C4-2B (cell line): ENCODE measurements around the gene ZMYND11.

ENCODE experiments used
- H3K27ac ChIP-seq: fragments of 450-650 bp; 2 replicates; pipeline ENCODE4 v1.5.1; 2017
- ZFX ChIP-seq: fragments of 450-650 bp; IDR thresholded peaks from 2 replicates; pipeline ENCODE4 v1.6.1; 2017
- TF ChIP-seq, protein P1 (sequence below): fragments of 450-650 bp; conservative IDR thresholded peaks from 2 replicates; pipeline ENCODE4 v1.5.1; 2017; ENCODE audit warnings: mild to moderate bottlenecking

Gene ZMYND11

DNA sequence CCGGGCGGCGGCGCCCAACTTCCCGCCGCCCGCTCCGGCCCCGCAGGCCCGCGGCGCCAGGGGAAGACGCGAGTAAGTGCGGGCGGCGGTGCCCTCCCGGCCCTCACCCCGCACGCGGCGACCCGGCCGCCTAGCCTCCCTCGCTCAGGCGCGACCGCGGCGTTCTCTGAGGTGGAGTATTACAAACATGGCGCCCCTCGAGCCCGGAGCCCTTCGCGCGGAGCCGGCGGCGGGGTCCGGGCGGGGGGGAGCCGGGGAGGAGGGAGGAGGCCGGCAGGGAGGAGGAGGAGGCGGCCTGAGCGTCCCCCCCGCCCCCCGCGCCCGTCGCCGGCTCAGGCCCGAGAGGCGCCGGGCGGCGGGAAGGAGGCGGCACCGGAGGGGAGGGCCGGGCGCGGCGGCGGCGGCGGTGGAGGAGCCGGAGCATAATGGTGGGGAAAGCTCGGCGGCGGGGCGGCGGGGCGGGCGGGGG, at the start of gene ZMYND11:
ZMYND11 (plus strand) TSS at position 324 of the 469 bp plus-strand sequence. CDS start 44,558 bp downstream, outside the sequence.
- TF ChIP-seq, protein P1, sequence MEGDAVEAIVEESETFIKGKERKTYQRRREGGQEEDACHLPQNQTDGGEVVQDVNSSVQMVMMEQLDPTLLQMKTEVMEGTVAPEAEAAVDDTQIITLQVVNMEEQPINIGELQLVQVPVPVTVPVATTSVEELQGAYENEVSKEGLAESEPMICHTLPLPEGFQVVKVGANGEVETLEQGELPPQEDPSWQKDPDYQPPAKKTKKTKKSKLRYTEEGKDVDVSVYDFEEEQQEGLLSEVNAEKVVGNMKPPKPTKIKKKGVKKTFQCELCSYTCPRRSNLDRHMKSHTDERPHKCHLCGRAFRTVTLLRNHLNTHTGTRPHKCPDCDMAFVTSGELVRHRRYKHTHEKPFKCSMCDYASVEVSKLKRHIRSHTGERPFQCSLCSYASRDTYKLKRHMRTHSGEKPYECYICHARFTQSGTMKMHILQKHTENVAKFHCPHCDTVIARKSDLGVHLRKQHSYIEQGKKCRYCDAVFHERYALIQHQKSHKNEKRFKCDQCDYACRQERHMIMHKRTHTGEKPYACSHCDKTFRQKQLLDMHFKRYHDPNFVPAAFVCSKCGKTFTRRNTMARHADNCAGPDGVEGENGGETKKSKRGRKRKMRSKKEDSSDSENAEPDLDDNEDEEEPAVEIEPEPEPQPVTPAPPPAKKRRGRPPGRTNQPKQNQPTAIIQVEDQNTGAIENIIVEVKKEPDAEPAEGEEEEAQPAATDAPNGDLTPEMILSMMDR, result no peak
- no peak for TF ChIP-seq ZFX
- peak within 1 kb of the TSS; percentile 98 for H3K27ac ChIP-seq

DNA sequence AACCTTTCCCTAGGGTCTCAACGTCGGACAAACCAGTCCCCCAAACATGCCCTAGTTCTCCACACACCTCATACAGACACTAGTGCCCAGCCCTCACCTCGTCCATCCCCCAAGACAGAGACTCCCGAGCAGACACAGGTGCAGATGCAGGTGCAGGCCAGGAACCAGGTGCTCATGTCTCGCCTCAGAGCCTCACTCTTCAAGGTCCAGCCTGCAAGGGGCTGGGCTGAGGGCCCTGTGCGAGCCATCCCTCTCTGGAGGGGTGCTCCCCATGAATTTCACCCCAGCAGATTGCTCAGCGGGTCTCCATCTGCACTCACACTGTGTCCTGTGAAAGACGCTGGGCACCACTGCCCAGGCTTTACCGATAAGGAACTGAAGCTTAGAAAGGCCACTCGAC, 49.2 kb upstream of the ZMYND11 start:
- no peak overlapping the region for H3K27ac ChIP-seq
- no peak for TF ChIP-seq ZFX
- TF ChIP-seq, protein P1, result no peak

DNA sequence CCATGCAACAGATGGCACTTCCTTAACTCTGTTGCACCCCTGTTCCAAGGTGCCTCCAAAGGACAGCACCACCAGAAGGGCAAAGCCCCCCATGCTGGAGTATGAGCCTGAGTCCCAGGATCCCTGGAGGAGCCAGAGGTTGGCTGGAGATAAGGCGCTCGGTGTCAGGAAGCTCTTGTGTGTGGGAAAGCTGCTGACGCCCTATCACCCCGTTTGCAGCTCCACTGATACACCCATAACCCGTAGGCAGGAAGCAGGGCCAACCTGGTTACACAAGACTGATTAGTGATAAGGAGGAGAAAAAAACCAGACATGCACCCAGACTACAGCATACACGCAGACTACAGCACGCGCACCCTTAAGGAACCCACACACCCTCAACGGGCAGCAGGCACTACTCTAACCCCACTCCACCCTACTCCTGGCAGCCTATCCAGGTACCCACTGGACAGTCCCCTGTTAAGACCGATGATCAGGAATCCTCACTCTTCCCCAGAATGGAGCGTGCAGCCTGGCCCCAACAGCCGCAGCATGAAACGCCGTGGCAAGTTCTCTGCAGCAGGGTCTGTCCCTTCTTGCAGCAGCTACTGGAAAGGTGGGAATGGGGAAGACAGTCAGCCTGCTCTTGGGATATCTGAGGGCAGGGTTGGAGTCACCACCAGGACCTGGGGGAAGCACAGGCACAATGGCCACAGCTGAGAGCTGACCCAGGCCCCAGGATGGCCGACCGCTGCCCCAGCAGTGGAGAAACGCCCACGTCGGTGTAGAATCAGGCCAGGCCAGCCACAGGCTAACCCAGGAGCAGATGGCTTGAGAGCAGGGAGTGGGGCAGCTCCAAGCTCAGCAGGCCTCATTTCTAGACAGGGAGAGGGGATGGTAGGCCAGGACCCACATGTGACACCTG, 47.8 kb upstream of the ZMYND11 start:
- no peak for TF ChIP-seq ZFX
- TF ChIP-seq, protein P1, result no peak
- no peak overlapping the region for H3K27ac ChIP-seq

DNA sequence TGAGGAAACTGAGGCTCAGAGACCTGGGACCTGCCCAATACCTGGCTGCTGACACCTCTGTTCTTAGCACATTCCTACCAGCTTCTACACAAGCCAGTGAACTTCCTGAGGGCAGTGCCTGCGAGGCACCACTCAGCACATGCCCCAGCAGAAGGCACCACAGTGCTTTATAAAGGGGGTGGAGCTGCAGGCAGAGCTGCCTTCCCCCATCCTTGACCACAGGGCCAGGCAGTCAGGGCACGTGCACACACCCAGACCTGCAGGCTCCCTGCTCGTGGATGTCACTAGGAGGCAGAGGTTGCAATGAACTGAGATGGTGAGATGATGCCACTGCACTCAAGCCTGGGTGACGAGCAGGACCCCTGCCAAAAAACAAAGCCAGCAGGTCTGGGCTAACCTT, 47.0 kb upstream of the ZMYND11 start:
- H3K27ac ChIP-seq, result no peak overlapping the region
- TF ChIP-seq ZFX, result no peak
- TF ChIP-seq, protein P1, result no peak

DNA sequence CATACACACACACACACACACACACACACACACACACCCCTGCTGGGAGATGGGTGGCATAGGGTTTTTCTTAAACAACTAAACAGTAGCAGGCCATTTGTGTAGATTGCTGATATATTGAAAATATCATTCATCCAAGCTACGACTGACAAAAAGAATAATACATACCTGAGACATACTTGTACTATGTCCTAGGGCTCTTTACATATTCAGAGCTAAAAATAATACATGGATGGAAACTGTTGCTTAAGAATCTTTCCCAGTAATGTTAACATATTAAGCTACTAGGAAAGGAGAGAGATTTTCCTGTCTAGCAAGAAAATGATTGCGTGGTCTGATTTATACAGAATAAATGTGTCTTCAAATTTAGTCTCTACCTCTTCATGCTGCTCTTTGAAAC, 46.0 kb upstream of the ZMYND11 start:
- TF ChIP-seq, protein P1, result no peak
- no peak for TF ChIP-seq ZFX
- no peak overlapping the region for H3K27ac ChIP-seq

DNA sequence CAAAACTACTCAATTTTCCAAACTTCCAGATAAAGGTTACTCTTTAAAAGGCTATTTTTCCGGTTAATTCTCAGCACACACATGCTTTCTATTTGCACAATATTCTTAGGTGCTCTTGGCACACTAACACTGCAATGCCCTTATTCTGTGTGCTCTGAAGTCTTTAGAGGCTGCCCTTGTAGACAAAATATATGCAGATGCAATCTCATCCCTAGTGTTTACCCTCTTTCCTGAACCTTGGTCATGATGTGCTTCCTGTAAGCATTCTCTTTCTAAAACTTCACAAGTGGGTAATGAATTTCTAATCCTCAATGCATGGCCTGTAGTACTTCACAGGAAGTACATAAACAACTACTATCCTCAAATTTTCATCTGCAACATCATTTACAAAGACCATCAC, 45.1 kb upstream of the ZMYND11 start:
- H3K27ac ChIP-seq, result no peak overlapping the region
- TF ChIP-seq, protein P1, result no peak
- no peak for TF ChIP-seq ZFX

DNA sequence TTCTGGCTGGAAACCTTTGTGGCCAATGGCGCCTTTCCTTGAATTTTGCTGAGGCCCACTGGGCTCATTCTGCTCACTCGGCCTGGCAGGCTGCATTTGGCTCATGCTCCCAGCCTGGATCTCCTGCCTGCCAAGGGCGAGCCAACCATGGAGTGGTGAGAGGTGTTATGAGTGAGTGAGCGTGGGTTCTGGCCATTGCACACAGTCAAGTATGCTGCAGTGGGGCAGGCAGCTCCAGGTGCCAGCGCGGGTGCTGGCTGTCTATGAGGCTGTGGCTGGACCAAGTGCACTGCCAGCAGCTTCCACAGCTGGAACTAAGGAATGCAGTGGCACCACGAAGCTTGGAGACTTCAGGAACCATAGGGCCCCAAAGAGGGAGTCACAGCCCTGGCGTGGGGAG, 43.9 kb upstream of the ZMYND11 start:
- no peak for TF ChIP-seq ZFX
- TF ChIP-seq, protein P1, result no peak

More for the DNA sequence above, 43.9 kb upstream of the ZMYND11 start:
- H3K27ac ChIP-seq, result no peak overlapping the region
